Epidermal melanocyte (primary cell): ENCODE results near the gene CDK18.
"Not testable (repeated sequence)": the region's sequence is repeated elsewhere in the genome, so short reads cannot be mapped to it uniquely, and the experiment has no call there.

ENCODE experiments used
- DNase-seq: peaks from one replicate; pipeline ENCODE4 v3.0.0; 2011; ENCODE audit warnings: low spot score; ENCODE audit not compliant: insufficient read length

Gene CDK18

DNA sequence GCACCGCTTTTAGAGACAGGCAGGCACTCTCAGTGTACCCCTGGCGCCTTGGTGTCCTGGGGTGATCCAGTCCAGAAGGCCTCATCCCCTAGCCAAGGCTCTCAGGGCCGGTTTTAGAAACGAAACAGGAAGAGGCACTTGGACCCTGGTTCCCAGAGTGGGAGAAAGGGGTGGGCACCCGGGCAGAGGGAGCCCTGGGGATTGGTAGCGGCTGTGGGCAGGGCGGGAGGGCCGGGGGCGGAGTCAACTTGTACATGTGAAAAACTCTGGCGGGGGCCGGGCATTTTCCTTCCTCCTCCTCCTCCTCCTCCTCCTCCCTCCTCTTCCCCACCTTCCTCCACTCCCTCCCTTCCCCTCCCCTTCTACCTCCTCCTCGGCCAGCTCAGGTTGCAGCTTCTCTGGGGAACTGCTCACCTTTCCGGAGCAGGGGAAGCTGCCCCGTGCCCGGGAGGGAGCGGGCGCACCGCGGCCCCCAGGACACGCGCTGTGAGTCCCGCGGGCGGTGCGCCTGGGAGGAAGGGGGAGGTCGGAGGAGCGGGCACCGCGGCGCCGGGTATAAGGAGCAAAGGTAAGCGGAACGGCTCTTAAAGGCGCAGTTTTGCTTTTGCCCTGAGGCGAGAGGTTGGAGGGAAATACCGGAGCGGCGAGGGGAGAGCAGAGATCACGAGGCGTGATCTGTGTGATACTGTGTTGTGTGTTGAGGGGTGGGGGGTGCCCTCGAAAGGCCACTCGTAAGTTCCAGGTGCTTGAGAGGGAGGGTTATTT, at the start of gene CDK18:
CDK18 (plus strand) TSS at position 359 of the 765 bp plus-strand sequence. CDS start 18,499 bp downstream, outside the sequence.
- DNase-seq, result peak; percentile 49

DNA sequence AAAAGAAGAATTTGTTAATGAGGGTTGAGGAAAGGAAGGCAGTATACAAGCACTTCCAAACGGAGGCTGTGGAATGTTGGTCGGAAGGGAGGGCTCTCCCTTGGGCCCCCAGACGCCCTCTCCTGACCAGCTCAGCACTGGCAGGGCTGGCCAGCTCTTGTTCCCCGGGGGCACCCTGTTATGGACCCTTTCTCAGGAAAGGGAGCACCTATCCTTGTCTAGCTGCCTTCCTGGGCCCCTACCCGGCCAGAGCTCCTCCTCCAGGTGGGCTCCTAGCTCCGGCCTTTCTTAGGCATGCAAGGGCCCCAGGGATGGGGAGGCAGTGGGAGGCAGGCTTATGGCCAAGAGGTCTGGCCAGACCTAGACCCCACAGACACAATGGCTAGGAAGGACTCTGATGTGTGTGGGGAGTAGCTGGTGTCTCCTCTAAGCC, 49.5 kb upstream of the CDK18 start:
- DNase-seq, result no peak

DNA sequence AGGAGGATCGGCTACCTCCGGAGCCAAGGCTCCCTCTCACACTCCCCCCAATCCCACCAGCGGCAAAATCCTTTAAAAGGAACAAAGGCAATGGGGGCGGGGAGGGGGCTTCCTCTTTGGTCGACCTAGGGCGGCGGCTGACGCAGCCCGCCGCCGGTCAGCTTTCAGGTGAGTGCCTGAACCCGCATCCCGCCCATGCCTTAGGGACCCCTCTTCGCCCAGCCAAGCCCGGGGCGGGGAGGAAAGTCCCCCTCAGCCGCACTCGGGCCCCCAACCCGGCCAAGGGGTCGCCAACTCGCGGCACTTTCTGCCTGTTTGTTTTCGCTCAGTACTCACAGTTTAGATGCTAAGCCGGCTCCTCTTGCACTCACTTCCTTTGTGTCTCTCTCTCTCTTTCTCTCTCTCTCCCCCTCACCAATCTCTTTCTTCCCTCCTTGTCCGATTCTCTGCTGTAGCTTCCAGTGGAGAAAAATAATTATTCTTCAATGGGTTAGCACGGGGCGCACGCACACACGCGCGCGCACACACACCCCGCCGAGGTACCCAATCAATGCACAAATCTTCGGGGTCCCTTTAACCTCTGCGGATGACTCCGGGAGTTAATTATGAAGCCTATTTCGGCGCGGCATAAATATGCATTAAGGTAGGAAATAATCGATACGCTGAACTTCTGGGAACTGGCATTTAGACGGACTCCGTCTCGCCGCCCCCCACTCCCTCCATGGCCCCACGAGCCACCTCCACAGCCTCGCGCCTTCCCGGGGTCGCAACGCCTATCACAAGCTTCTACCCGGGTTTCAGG, 48.7 kb upstream of the CDK18 start, which contains the start of gene BLACAT1:
BLACAT1 (minus strand) TSS at position 465 of the 802 bp plus-strand sequence.
- DNase-seq, result no peak

DNA sequence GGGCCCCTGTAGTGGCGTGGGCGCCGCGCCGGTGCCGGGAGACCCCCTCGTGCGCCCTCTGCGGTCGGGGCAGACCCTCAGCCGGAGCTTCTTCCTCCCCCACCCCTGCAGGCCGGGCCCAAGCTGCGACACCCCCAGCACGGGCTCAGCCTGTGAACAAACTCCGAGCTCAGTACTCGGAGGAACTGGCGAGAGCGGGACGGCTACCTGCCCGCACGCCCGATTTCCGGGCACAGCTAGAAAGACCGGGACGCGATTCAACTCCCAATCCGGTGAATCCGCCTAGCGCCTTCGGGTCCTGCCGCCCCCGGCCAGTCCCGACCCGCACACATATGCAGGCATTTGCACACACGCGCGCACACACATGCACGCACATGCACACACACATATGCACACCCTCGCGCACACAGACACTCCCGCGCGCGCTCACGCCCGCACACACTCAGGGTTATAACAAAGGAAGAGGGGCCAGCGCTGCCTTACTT, 48.0 kb upstream of the CDK18 start:
- DNase-seq, result no peak

DNA sequence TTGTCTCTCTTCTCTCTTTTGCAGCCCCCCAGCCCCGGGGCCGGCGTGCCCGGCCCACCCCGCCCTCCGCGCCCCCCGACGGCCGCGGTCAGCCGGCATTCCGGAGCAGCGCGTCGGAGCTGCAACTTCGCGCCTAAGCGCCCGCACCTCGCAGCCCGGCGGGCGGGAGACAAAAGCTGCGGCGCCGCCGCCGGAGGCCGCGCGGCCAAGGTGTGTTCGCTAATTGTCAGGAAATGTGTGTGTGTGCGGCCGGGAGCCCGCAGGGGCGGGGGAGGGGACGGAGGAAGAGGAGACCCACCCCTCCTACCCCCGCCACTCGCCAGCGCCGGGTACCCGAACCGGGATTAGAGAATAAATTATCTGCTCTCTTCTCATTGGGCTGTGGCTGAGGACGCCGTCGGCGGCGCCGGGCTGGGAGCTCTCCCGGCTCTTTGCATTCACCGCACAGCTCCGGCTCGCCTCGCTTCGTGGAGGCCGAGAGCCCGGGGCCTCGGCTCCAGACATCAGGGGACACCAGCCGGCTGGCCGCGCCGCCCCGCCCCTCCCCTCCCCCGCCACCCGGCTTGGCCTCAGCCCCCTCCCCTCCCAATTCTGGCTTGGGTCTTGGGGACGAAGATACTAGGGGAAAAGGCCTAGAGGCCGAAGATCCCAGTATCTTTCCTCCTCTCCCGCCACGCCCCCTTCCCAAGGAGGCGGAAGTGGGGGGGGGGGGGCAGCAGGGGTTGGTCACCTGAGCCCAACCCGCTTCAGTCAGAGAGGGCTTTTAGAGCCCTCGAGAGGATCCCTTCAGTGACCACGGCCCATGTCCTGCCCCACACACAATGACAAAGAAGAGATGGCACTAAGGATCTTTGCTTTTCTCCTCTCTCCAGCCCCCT, 47.4 kb upstream of the CDK18 start:
- DNase-seq, result no peak

DNA sequence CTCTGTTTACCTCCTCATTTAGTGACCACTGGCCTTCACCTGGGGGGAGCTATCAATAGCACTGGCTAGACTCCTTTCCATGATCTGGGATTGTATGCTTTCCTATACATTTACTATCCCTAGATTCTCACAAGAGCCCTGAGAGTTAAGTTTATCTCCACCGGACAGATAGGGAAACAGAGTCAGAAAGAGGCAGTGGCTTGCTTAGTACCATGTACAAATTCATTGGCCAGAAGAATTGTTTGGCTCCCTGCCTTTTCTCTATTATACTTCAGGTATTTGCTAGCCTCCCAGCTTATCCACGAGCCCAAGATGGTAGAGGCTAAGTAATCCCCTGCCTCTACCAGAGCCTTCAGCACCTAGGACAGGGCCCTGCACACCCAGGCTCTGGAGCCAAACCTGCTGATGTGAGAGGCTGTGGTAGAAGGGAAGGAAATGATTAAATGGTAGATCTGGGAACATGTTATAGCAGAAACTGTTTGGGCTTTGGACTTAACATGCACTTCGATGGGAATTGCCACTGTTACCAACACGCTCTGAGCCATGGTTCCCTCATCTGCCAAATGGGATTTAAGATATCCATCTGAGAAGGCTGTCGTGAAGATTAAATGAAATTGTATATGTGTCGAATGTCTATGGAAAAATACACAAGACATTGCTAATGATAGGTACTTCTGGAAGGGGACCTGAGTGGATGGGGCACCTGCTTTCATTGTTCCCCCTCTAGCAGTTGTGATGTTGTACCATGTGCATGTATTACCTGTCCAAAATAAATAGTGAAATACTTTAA, 45.5 kb upstream of the CDK18 start:
- DNase-seq, result peak; percentile 53

DNA sequence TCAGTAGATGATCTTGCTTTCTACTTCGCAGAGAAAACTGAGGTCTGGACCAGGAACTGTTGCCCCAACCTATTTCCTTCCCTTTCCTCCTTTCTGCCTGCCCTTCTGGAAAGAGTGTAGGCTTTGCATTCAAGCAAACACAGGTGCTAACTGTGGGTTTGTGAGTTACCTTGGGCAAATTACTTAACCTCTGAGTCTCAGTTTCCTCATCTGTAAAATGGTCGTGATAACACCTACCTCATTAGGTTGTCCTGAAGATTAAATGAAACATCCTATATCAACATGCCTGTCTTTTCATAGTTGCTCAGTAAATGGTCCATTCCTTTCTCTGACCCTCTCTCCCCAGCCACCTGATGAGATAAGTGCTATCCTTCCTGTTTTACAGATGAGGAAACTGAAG, 39.1 kb upstream of the CDK18 start:
- no peak for DNase-seq

DNA sequence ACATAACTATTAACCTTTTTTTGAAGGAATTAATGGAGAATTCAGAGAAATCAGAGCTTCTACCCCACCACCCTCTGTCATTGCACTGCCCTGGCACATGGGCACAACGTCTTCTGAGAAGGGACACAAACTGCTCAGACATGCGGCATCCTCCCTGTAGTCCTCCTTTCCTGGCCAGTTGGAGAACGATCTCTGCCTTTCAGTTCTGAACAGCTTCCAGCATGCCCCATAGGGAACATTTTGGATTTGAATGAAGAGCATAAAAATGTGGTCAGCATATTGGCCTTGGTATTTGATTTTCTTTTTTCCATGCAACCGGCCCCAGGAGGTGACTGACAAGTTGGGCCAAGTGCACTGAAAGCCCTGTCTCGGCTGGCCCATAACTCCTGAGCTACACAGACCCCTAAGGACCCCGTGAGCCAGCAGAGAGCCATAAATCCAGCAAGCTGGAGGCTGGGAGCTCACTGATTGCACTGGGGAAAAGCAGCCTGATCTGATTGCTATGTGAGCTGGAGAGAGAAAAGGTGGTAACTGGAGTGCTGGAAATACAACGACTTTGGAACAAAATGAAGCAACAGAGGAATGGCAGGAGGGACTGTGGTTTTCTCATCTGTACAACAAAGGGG, 37.8 kb upstream of the CDK18 start:
- no peak for DNase-seq

DNA sequence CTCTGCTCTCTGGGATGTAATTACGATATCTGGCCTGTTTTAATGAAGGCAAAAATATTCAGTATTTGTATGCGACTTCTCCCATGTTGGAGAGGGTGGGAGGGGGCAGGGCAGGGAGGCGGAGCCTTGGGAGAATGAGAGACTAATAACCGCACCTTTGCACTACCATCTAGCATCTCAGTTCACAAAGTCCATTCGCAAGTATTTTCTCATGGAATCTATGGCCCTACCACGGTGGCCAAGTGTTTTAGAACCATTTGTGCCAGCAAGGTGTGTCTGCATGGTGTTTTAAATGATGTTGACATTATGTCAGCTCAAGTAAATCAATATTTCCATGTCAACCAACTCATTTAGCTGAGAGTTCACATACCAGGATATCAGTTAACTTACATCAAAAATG, 34.3 kb upstream of the CDK18 start:
- DNase-seq, result no peak

DNA sequence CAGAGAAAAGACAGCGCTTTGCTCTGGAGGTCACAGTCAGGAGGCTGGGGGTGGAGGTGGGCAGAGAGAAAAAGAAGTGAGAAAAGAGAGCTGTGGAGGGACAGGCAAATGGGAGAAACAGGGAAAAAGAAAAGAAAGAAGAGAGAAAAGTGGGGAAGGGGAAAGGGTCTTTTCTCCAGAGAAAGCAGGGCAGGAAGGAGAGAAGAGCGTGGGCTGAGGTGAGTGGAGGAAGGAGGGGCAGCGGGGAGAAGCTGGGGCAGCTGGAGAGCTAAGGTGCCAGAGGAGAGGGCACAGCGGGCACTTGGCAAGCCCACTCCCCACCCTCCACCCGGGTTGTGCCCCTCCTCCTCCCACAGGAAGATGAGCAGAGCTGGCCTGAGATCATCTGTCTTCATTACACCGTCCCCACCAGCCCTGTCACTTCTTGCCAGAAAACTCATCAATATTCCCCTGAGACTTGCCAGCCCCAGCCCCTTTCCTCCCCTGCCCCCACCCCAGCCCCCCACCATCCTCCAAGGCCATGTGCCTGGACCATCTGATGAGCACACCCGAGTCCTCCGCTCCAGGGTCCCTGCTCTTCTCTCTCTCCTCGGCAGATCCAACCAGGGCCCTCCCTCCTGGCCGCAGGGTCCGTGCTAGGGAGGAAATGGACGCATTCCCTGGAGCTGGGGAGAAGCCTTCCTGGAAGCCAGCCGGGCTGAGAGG, 31.6 kb upstream of the CDK18 start:
- no peak for DNase-seq

DNA sequence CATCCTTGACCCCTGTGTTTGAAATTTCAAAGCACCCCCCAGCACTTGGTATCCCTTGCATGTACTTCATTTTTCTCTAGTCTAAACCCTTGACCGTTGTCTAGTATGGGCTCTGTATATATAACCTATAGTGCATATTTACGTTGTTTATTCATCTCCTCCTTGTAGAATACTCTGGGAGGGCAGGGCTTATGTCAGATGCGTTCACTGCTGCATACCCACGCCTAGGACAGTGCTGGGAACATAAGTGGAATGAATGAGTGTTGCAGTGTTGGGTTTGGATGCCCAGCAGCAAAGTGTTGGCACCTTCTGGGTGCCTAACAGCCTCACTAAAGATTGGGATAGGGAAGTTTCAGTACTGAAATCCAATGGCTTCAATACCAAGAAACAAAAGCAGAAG, 31.0 kb upstream of the CDK18 start:
- DNase-seq, result no peak

DNA sequence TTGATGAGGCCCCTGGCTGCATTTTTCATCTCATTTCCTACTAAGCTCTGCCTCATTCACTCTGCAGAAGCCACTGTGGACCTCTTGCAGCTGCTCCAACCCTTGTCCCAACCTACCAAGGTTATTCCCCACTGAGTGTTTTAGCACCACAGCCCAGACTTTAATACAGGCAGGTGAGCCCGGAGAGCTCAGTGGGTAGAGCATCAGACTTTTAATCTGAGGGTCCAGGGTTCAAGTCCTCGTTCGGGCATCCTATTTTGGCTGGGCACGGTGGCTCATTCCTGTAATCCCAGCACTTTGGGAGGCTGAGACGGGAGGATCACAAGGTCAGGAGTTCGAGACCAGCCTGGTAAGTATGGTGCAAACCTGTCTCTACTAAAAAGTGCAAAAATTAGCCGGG, 30.5 kb upstream of the CDK18 start:
- DNase-seq, result no peak

DNA sequence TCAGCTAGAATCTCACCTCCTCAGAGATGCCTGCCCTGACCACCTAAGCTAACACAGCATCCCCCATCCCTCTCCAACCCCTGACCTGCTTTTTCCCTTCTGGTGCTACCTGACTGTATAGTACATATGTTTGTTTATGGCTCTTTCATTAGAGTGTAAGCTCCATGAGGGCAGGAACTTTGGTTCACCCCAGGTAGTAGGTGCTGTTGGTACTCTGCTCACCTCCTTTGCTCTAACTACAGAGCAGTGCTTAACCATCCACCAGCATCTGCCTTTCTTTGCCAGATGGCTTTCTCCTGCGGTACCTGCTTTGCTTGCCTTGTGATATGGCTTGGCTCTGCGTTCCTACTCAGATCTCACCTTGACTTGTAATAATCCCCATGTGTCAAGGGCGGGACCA, 29.9 kb upstream of the CDK18 start:
- no peak for DNase-seq

DNA sequence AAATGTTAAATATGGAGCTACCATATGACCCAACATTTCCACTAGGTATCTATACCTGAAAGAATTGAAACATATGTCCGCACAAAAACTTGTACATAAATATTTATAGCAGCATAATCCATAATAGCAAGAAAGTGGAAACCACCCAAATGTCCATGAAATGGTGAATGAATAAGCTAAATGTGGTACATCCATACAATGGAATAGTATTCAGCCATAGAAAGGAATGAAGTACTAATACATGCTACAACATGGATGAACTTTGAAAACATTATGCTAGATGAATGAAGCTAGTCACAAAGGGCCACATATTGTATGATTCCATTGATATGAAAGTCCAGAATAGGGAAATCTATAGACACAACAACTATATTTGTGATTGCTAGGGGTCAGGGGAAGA, 28.6 kb upstream of the CDK18 start:
- DNase-seq, result no peak

DNA sequence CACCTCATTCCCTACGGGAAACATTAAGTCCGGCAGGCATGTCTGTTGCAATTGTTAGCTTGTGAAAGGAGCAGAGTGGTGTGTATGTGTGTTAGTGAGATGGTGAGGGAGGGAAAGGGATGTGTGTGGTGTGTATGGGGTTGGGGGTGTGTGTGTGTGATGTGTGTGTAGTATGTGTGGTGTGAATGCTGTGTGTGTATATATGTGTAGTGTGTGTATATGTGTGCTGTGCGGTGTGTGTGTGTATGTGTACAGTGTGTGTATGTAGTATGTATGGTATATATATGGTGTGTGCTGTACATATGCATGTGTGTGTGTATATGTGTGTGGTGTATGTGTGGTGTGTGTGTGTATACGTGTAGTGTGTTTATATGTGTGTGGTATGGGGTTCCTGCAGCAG, 27.8 kb upstream of the CDK18 start:
- DNase-seq, result no peak

DNA sequence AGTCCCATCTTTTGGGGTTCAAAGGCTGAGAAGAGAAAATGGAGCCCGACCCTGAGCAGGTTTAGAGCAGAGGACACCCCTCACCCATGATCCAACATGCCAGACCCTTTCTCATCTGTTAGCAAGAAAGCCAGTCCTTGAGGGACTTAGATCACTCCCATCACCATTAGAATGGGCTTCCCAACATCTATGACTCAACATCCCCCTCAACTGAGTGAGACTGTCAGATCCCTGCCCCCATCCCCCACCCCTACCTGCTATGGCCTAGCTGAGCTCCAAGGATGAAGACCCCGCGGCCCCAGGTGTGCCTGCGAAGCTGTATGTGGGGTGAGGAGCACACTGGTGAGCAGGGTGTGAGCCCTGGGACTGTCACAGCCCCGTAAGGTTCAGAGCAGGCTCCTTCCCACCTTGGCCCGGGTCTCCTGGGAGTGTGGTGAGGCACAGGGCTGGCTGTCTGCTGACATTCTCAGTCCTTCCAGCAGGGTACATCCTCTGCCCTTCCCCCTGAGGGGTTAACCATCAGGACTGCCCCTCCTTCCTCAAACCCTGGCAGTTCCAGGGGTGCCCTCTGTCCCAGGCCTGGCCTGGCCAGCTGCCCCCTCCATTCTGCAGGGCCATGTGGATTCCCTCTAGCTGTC, 27.2 kb upstream of the CDK18 start:
- DNase-seq, result no peak

DNA sequence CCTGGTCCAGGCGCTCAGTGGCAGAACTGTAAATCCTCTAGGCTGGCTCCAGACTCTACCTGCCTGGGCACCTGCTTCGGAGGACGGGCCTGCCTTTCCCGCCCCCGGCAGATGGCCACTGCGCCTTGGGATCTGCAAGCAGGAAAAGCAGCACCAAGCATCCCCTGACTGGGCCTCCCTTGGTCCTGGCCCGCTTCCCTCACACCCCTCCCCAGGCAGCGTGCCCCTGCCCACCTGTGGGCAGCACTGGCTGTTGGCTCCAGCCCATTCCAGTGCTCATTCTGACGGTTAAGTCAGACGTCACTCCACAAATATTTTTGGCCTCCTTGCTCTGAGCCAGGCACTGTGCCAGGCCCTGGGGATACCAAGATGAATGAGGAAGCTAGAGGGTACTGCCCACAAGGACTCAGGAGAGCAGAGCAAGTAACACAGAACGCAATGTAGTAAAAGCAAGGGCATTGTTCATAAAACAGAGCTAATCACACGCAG, 26.7 kb upstream of the CDK18 start:
- DNase-seq, result peak; percentile 79

DNA sequence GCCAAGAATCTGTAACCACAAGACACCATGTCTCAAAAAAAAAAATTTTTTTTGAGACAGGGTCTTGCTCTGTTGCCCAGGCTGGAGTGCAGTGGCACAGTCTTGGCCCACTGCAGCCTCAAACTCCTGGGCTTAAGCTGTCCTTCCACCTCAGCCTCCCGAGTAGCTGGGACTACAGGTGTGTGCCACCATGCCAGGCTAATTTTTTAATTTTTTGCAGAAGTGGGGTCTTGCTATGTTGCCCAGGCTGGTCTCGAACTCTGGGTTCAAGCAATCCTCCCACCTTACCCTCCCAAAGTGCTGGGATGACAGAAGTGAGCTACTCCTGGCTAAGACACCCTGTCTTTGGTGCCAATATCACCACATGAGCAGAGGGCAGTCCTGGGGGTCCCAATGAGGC, 25.5 kb upstream of the CDK18 start:
- not testable (repeated sequence) for DNase-seq
